CD4-positive, alpha-beta T cell treated with Interleukin-15 for 4 hours (primary cell): ENCODE results near the gene CCDC171.
"Not testable (repeated sequence)": the region's sequence is repeated elsewhere in the genome, so short reads cannot be mapped to it uniquely, and the experiment has no call there.

Source experiments
- DNase-seq: peaks from one replicate; pipeline ENCODE4 v3.0.0-alpha.2; 2020; ENCODE audit warnings: low spot score

The CCDC171 gene

GRCh38 chr9:15570769-15571168 lies 17.9 kb downstream of the CCDC171 start:
- DNase-seq: no peak

GRCh38 chr9:15572200-15572770 lies 19.4 kb downstream of the CCDC171 start:
- no peak for DNase-seq

- no peak for DNase-seq
Observed at GRCh38 chr9:15576350-15577050, 23.7 kb downstream of the CCDC171 start.

- DNase-seq: no peak
Observed at GRCh38 chr9:15578714-15579113, 25.9 kb downstream of the CCDC171 start.

GRCh38 chr9:15584379-15584778 lies 31.5 kb downstream of the CCDC171 start:
- DNase-seq: no peak

GRCh38 chr9:15592317-15592716 lies 39.5 kb downstream of the CCDC171 start:
- no peak for DNase-seq

GRCh38 chr9:15592940-15593339 lies 40.1 kb downstream of the CCDC171 start:
- not testable (repeated sequence) for DNase-seq

- DNase-seq: not testable (repeated sequence)
Observed at GRCh38 chr9:15600666-15601330, 48.0 kb downstream of the CCDC171 start.

- peak; percentile 70 for DNase-seq
Observed at GRCh38 chr9:15606643-15607472, 54.0 kb downstream of the CCDC171 start.

GRCh38 chr9:15612962-15613361 lies 60.1 kb downstream of the CCDC171 start:
- DNase-seq: no peak

- DNase-seq: no peak
Observed at GRCh38 chr9:15617782-15618181, 64.9 kb downstream of the CCDC171 start.

GRCh38 chr9:15618540-15619331 lies 65.9 kb downstream of the CCDC171 start:
- no peak for DNase-seq

- DNase-seq: no peak
Observed at GRCh38 chr9:15622318-15622971, 69.6 kb downstream of the CCDC171 start.

- no peak for DNase-seq
Observed at GRCh38 chr9:15635752-15636151, 82.9 kb downstream of the CCDC171 start.

- DNase-seq: no peak
Observed at GRCh38 chr9:15640121-15640520, 87.3 kb downstream of the CCDC171 start.

GRCh38 chr9:15641291-15641690 lies 88.4 kb downstream of the CCDC171 start:
- no peak for DNase-seq

GRCh38 chr9:15642369-15642962 lies 89.6 kb downstream of the CCDC171 start:
- peak; percentile 6 for DNase-seq

GRCh38 chr9:15670246-15670645 lies 117.4 kb downstream of the CCDC171 start:
- no peak for DNase-seq

- no peak for DNase-seq
Observed at GRCh38 chr9:15670894-15671293, 118.1 kb downstream of the CCDC171 start.

GRCh38 chr9:15693701-15694100 lies 140.9 kb downstream of the CCDC171 start:
- DNase-seq: no peak

- DNase-seq: no peak
Observed at GRCh38 chr9:15696979-15697378, 144.1 kb downstream of the CCDC171 start.
